Measurements from ENCODE around the gene NDFIP1. TPM values are rescaled to one million over a fixed set of nuclear protein-coding genes. Genes with fewer than 3 reads are reported as not detected.

Gene NDFIP1
- total and polyA plus RNA-seq, 10 of the 15 experiments (the other 5 are each of a cell fraction or from before 2014, with no cell fraction given): 0.08 to 2.7 (median 0.92) TPM

DNA sequence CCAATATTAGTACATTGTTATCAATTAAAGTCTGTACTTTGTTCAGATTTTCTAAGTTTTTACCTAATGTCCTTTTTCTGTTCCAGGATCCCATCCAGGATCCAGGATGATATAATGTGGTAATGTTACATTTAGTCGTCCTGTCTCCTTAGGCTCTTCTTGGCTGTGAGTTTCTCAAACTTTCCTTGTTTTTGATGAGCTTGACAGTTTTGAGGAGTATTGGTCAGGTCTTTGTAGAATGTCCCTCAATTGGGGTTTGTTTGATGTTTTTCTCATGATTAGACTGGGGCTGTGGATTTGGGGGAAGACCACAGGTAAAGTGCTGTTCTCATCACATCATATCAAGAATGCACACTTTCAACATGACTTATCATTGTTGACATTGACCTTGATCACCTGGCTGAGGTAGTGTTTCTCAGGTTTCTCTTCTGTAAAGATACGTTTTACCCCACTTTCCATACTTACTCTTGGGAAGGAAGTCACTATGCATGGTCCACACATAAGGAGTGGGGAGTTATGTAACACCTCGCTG lies 9.6 kb downstream of the NDFIP1 start:
- Histone ChIP-seq H3K4me3 (no peak overlapping the region), H3K4me2 (ENCODE audit: control insufficient read depth, insufficient read depth) (no peak overlapping the region), H3K9me3 (replicated peaks; ENCODE audit: control insufficient read depth, insufficient read depth, low read length) (no peaks in the 10 kb centered on the region), H3K4me1 (ENCODE audit: control insufficient read depth, insufficient read depth, low read length) (no peaks in the 10 kb centered on the region), H3K27ac (ENCODE audit: control insufficient read depth, insufficient read depth) (no peak overlapping the region), H3K79me2 (ENCODE audit: control insufficient read depth, insufficient read depth, low read length) (no peaks in the 10 kb centered on the region), H3K9ac (ENCODE audit: control insufficient read depth, insufficient read depth, low read length) (no peak overlapping the region), H3K27me3 (replicated peaks in 1 of 2; ENCODE audit: control insufficient read depth in 2 of 2, insufficient read depth in 2 of 2, low read length in 1 of 2) (no peaks in the 10 kb centered on the region; a peak in 1 of 4 replicates), H3K36me3 (ENCODE audit: control insufficient read depth in 2 of 2, insufficient read depth in 2 of 2, low read length in 1 of 2) (no peaks in the 10 kb centered on the region), H4K20me1 (ENCODE audit: control insufficient read depth, insufficient read depth) (no peaks in the 10 kb centered on the region), H2AFZ (ENCODE audit: control insufficient read depth, low read depth, low read length) (no peak overlapping the region)
- ChIA-PET CTCF (interaction anchor here (0.5 kb wide), 1 partner anchor 111 kb away, joined by 3 read pairs; no protein-coding TSS in a partner anchor), SMC1A (ENCODE audit: uncharacterized antibody, unreplicated experiment) (no interaction called here), POLR2A (no interaction called here), RAD21 (ENCODE audit: unreplicated experiment) (no interaction called here)
- FAIRE-seq (peak; percentile 56), ATAC-seq (no peak; the same call in 2 of the 3 replicates), DNase-seq (ENCODE audit: low read depth, low spot score) (no peak)
- 42% methylated on average over 3 of the region's 3 CpGs for WGBS (ENCODE audit: insufficient coverage, insufficient replicate concordance, low lambda C conversion rate, missing lambda C conversion rate)
- no TSS peak for BruUV-seq (replicated peaks)
- intact Hi-C loops (cut with micrococcal nuclease; ENCODE audit: unreplicated experiment): no loop called here
- TF ChIP-seq BRCA1 (IDR thresholded peaks at IDR 0.05; ENCODE audit: low read depth, low read length) (no peak), JUNB (IDR thresholded peaks at IDR 0.05) (peak; percentile 69), SIX5 (IDR thresholded peaks at IDR 0.05; ENCODE audit: low read depth, low read length, severe bottlenecking) (no peak), ZNF217 (IDR thresholded peaks at IDR 0.05) (no peak), BHLHE40 (IDR thresholded peaks at IDR 0.05; ENCODE audit: borderline replicate concordance in 1 of 2, low read depth in 2 of 2, low read length in 1 of 2) (no peak), NFIC (IDR thresholded peaks at IDR 0.05; ENCODE audit: low read depth, low read length) (peak; percentile 47; the same call in 1 of the 2 replicates), RUNX3 (IDR thresholded peaks at IDR 0.05; ENCODE audit: low read length) (peak; percentile 71)
- in situ Hi-C loops (cut with MboI): no loop called here

DNA sequence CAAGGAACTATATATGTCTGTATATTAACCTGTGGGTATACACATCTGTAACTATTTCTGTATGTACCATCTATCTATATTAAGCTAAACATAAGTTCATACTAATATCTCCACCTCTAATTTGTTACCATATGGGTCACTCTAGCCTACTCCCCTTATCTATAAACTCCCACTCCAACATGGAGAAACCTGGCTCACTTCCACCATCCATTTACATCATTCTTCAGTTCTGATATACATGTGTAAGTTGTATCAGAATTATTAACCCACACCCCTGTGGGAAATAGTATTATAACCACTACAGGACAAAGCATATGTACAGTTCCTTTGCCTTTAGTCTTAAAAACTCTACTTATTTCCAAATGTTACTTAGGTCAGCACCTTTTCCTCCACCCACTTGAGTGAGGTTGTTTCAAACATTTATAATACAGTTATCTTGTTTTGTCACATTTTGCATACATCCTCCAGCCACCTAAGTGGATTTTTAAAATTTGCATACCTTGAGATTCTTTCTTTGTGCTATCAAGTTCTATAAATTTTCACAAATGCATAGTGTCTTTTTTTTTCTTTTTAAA lies 10.6 kb downstream of the NDFIP1 start:
- Histone ChIP-seq H2AFZ (ENCODE audit: control insufficient read depth, low read depth, low read length) (no peak overlapping the region), H3K9me3 (replicated peaks; ENCODE audit: control insufficient read depth, insufficient read depth, low read length) (no peaks in the 10 kb centered on the region), H3K4me1 (ENCODE audit: control insufficient read depth, insufficient read depth, low read length) (no peaks in the 10 kb centered on the region), H3K36me3 (ENCODE audit: control insufficient read depth in 2 of 2, insufficient read depth in 2 of 2, low read length in 1 of 2) (no peaks in the 10 kb centered on the region), H4K20me1 (ENCODE audit: control insufficient read depth, insufficient read depth) (no peaks in the 10 kb centered on the region), H3K27ac (ENCODE audit: control insufficient read depth, insufficient read depth) (no peak overlapping the region), H3K4me2 (ENCODE audit: control insufficient read depth, insufficient read depth) (no peak overlapping the region), H3K79me2 (ENCODE audit: control insufficient read depth, insufficient read depth, low read length) (no peaks in the 10 kb centered on the region), H3K9ac (ENCODE audit: control insufficient read depth, insufficient read depth, low read length) (no peak overlapping the region), H3K27me3 (replicated peaks in 1 of 2; ENCODE audit: control insufficient read depth in 2 of 2, insufficient read depth in 2 of 2, low read length in 1 of 2) (no peaks in the 10 kb centered on the region; a peak in 1 of 4 replicates), H3K4me3 (no peak overlapping the region)
- in situ Hi-C loops (cut with MboI) (no loop called here), intact Hi-C loops (cut with micrococcal nuclease; ENCODE audit: unreplicated experiment) (no loop called here)
- RAD21 ChIA-PET (ENCODE audit: unreplicated experiment): no interaction called here
- CTCF ChIA-PET: interaction anchor here (0.5 kb wide), 1 partner anchor 112 kb away, joined by 3 read pairs; no protein-coding TSS in a partner anchor
- no TSS peak for BruUV-seq (replicated peaks)
- ATAC-seq: no peak
- DNase-seq (ENCODE audit: low read depth, low spot score): no peak
- no peak for FAIRE-seq
- SMC1A ChIA-PET (ENCODE audit: uncharacterized antibody, unreplicated experiment): no interaction called here
- POLR2A ChIA-PET: no interaction called here
- TF ChIP-seq TCF7 (IDR thresholded peaks at IDR 0.05; ENCODE audit: borderline replicate concordance) (no peak), SMAD5 (IDR thresholded peaks at IDR 0.05; ENCODE audit: low read depth) (no peak), TARDBP (IDR thresholded peaks at IDR 0.05; ENCODE audit: borderline replicate concordance) (no peak), POLR2A (IDR thresholded peaks at IDR 0.05; ENCODE audit: low read depth, low read length) (no peak), HDAC6 (IDR thresholded peaks at IDR 0.05; ENCODE audit: unreplicated experiment) (no peak), TBL1XR1 (IDR thresholded peaks at IDR 0.05; ENCODE audit: low read depth, low read length) (no peak), CBX5 (IDR thresholded peaks at IDR 0.05; ENCODE audit: low read depth) (no peak)
- TF ChIP-seq, protein P1, sequence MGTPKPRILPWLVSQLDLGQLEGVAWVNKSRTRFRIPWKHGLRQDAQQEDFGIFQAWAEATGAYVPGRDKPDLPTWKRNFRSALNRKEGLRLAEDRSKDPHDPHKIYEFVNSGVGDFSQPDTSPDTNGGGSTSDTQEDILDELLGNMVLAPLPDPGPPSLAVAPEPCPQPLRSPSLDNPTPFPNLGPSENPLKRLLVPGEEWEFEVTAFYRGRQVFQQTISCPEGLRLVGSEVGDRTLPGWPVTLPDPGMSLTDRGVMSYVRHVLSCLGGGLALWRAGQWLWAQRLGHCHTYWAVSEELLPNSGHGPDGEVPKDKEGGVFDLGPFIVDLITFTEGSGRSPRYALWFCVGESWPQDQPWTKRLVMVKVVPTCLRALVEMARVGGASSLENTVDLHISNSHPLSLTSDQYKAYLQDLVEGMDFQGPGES (IDR thresholded peaks at IDR 0.05): no peak
- TF ChIP-seq, protein P2, sequence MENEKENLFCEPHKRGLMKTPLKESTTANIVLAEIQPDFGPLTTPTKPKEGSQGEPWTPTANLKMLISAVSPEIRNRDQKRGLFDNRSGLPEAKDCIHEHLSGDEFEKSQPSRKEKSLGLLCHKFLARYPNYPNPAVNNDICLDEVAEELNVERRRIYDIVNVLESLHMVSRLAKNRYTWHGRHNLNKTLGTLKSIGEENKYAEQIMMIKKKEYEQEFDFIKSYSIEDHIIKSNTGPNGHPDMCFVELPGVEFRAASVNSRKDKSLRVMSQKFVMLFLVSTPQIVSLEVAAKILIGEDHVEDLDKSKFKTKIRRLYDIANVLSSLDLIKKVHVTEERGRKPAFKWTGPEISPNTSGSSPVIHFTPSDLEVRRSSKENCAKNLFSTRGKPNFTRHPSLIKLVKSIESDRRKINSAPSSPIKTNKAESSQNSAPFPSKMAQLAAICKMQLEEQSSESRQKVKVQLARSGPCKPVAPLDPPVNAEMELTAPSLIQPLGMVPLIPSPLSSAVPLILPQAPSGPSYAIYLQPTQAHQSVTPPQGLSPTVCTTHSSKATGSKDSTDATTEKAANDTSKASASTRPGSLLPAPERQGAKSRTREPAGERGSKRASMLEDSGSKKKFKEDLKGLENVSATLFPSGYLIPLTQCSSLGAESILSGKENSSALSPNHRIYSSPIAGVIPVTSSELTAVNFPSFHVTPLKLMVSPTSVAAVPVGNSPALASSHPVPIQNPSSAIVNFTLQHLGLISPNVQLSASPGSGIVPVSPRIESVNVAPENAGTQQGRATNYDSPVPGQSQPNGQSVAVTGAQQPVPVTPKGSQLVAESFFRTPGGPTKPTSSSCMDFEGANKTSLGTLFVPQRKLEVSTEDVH (IDR thresholded peaks at IDR 0.05; ENCODE audit: low read depth, partially characterized antibody): no peak

All from GM12878 (cell line).